Uterus (tissue), 2 donors: ENCODE data around the gene ELF2.

ENCODE experiments used
- CTCF ChIP-seq, 4 experiments: fragments of 200-600 bp in 2 of 4; fragments of 450-650 bp in 2 of 4; sonication (generic) in 2 of 4; IDR thresholded peaks; one replicate each; pipeline ENCODE4 v1.5.1; 2016 to 2019; ENCODE audit warnings: antibody characterized with exemption in 4 of 4, mild to moderate bottlenecking in 2 of 4, moderate library complexity in 1 of 4
- POLR2A ChIP-seq, 2 donors: fragments of 450-650 bp; IDR thresholded peaks; one replicate each; pipeline ENCODE4 v1.6.1; 2016; ENCODE audit warnings: antibody characterized with exemption in 2 of 2, mild to moderate bottlenecking in 1 of 2, moderate library complexity in 1 of 2

- no peak for TF ChIP-seq POLR2A (IDR thresholded peaks at IDR 0.05)
- TF ChIP-seq CTCF (IDR thresholded peaks at IDR 0.05), result no peak
These were observed 23.4 kb downstream of the ELF2 start for GRCh38 chr4:139153411-139154133.
